Stimulated activated CD4-positive, alpha-beta T cell treated with anti-CD3 and anti-CD28 coated beads, Interleukin-12 subunit alpha, Interleukin-12 subunit beta, amount 100 ng/mL, for 4 hours (primary cell): ENCODE results near the gene PXN.
"Not testable (repeated sequence)": the region's sequence is repeated elsewhere in the genome, so short reads cannot be mapped to it uniquely, and the experiment has no call there.

Experiments
- DNase-seq: peaks from one replicate; pipeline ENCODE4 v3.0.0-alpha.2; 2020

Gene PXN

GRCh38 chr12:120204171-120204570 lies 61.4 kb downstream of the PXN start:
- DNase-seq: no peak

- no peak for DNase-seq
These were observed 65.1 kb downstream of the PXN start for GRCh38 chr12:120200364-120200800.

- DNase-seq: peak; percentile 39
These were observed 65.8 kb downstream of the PXN start for GRCh38 chr12:120199595-120200306.

- no peak for DNase-seq
These were observed 66.5 kb downstream of the PXN start for GRCh38 chr12:120199025-120199424.

- no peak for DNase-seq
These were observed 68.0 kb downstream of the PXN start for GRCh38 chr12:120197542-120197887.

GRCh38 chr12:120196817-120197541 lies 68.6 kb downstream of the PXN start:
- not testable (repeated sequence) for DNase-seq

GRCh38 chr12:120196363-120196762 lies 69.2 kb downstream of the PXN start:
- DNase-seq: no peak

GRCh38 chr12:120194534-120195395 lies 70.8 kb downstream of the PXN start, which contains the start of gene GCN1:
GCN1 (minus strand) TSS chr12:120194715; CDS start chr12:120194697, 18 bp downstream.
- peak; percentile 89 for DNase-seq

GRCh38 chr12:120194226-120194533 lies 71.3 kb downstream of the PXN start:
- DNase-seq: no peak

GRCh38 chr12:120193286-120193685 lies 72.2 kb downstream of the PXN start:
- not testable (repeated sequence) for DNase-seq

- DNase-seq: no peak
These were observed 74.5 kb downstream of the PXN start for GRCh38 chr12:120190985-120191480.

- no peak for DNase-seq
These were observed 75.1 kb downstream of the PXN start for GRCh38 chr12:120190386-120190785.

GRCh38 chr12:120186654-120187053 lies 78.9 kb downstream of the PXN start:
- DNase-seq: no peak

GRCh38 chr12:120183211-120183631 lies 82.3 kb downstream of the PXN start:
- no peak for DNase-seq

- DNase-seq: no peak
These were observed 83.4 kb downstream of the PXN start for GRCh38 chr12:120181991-120182631.

GRCh38 chr12:120180975-120181374 lies 84.6 kb downstream of the PXN start:
- no peak for DNase-seq

- no peak for DNase-seq
These were observed 90.0 kb downstream of the PXN start for GRCh38 chr12:120175537-120175936.

- DNase-seq: no peak
These were observed 90.5 kb downstream of the PXN start for GRCh38 chr12:120175062-120175461.

GRCh38 chr12:120172053-120172452 lies 93.5 kb downstream of the PXN start:
- no peak for DNase-seq

- no peak for DNase-seq
These were observed 94.9 kb downstream of the PXN start for GRCh38 chr12:120170631-120171030.

GRCh38 chr12:120169946-120170345 lies 95.6 kb downstream of the PXN start:
- DNase-seq: no peak

GRCh38 chr12:120168337-120168736 lies 97.2 kb downstream of the PXN start:
- no peak for DNase-seq
